GM18517 (cell line): ENCODE results near the gene JMJD6.

ENCODE experiments used
- ATAC-seq: cut with Tn5 transposase; IDR thresholded peaks from one replicate; pipeline ENCODE4 v1.9.1; 2021; ENCODE audit warnings: mild to moderate bottlenecking, moderate library complexity; ENCODE audit not compliant: unreplicated experiment

JMJD6 gene

DNA sequence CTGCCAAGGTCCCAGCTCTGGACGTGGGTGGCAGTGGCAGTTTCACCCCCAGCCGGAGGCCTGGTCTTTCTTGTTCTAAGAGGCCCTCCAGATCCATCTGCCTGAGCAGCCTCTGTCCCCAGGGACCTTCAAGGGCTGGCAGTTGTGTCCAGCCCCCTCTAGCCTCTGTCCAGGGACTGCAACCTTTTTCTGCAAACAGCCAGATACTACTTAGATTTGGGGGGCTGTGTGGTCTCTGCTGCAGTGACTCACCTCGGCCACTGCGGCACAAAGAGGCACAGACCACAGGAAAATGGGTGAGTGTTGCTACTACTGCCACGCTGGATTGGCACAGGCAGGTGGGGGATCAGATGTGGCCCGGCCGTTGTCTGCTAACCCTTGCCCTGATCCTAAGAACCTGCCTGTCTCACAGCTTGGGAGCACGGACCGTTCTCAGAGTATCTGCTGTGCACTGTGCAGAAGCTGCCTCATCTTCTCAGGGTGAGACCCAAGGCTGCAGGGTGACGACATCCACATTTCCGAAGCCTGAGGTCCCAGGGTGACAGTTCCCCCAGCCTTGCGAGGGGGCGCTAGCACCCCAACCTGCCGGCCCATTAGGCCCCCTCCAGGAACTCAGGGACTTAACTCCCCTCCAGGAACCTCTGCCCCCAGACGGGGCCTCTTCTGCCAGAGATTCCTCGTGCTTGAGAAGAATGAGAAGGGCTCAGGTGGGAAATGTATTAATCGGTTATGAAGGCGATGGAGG is 43.2 kb downstream of the JMJD6 start:
- no peak for ATAC-seq

DNA sequence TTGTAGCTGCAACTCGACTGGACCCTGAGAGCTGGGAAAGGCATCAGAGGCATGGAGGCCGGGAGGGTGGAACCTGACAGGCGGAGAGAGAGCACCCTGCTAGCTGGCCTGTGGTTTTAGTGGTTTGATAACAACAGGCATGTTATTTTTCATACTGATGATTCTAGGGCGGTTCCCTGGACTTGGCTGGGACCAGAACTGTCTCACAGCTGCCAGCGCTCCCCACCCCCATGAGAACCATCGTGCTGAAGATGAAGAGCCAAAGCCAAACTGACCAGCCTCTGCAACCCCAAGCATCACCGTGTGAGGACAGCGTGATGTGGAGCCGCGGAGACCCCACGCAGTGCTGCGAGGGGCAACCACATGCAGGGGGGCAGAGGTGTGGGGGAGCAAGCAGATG is 44.1 kb downstream of the JMJD6 start:
- ATAC-seq: no peak

GRCh38 chr17:76681222-76682137 is 44.9 kb downstream of the JMJD6 start:
- ATAC-seq: no peak

- no peak for ATAC-seq
Observed at GRCh38 chr17:76679239-76679638, 47.2 kb downstream of the JMJD6 start.

DNA sequence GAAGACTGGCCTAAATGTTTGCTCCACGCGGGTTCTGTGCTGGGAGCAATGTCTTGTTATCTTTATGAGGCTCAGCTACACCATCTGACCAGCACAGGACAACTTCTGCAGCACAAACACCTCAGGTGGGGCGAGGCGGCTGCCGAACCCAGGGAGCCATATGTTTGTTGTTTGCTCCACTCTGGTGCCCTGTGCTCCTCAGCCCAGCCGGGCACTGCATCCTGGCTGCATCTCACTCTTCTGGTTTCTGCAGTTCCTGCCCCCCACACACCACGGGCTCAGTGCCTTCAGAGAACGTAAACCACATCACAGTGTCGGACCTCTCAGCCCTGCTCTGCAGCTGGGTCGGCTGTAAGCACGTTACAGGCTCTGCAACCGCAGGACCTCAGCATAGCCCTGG is 48.1 kb downstream of the JMJD6 start:
- ATAC-seq: no peak

DNA sequence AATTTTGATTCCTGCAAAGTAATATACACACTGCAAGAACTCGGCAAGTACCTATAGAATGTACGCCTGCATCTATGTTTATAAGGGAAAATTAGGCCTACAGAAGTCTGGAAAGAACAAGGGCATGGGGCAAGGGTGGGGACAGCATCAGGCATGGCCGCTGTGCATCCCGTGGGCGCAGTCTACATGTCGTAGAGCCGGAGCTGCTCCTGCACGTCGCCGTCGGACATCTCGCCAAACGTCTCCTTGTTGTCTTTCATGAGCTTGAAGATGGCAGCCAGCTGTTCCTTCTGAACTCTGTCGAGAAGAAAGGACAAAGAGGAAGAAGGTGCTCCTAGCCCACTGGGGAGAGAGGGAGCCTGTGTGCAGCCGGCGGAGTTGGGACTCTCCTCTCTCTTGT is 49.0 kb downstream of the JMJD6 start:
- ATAC-seq: no peak

DNA sequence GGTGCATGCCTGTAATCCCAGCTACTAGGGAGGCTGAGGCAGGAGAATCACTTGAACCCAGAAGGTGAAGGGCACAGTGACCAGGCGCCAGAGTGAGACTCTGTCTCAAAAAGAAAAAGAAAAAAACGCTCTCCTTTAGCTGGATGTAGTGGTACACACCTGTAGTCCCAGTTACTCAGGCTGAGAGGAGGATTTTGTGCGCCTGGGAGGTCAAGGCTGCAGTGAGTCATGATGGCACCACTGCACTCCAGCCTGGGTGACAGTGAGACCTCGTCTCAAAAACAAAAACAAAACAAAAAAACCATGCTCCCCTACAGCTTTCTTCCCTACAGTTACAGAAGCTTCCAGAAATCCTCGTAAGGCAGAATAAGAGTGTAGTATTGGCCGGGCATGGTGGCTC is 49.8 kb downstream of the JMJD6 start:
- no peak for ATAC-seq

DNA sequence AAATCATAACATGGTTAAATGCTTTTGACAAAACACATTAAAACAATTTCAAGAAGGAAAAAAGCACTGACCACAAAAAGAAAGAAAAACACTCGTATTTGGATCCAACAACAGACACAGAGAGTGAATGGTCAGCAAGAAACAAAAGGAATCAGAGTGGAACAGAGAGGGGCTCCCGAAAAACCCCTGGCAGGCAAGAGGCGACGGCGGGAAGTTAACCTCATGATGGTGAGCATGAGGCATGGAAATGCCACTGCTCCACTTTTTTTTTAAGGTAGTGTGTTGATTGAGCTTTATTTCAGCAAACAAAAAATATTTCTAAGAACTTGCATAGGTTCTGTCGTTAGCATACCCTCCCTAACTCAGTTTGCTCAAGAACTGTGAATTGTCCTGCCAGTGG is 50.8 kb downstream of the JMJD6 start:
- ATAC-seq: no peak

GRCh38 chr17:76674600-76674999 is 51.8 kb downstream of the JMJD6 start:
- ATAC-seq: no peak

- no peak for ATAC-seq
Observed at GRCh38 chr17:76673729-76674128, 52.7 kb downstream of the JMJD6 start.

GRCh38 chr17:76672892-76673291 is 53.5 kb downstream of the JMJD6 start:
- ATAC-seq: no peak

DNA sequence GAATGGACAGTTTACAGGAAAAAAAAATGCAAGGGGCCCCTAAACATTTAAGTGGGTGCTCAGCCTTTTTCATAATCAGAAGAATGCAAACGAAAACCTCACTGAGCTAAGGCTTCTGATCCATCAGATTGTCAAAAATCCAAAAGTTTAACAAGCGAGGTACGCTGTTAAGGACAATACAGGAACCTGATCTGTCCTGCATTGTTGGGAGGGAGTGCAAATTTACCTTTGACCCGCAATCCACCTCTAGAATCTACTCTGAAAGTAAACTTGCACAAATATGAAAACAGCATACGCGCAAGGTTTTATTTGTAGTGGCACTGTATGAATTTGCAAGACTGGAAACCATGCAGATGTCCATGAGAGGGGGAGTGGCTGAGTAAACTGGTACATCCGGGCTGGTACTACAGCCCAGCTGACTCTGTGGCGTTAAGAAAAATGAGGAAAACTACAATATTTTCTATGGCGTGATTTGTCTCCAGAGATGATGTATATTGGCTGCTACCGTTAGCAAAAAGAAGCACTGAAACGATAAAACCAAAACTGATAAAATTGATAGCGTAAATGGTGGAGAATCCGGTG is 54.0 kb downstream of the JMJD6 start:
- ATAC-seq: no peak

DNA sequence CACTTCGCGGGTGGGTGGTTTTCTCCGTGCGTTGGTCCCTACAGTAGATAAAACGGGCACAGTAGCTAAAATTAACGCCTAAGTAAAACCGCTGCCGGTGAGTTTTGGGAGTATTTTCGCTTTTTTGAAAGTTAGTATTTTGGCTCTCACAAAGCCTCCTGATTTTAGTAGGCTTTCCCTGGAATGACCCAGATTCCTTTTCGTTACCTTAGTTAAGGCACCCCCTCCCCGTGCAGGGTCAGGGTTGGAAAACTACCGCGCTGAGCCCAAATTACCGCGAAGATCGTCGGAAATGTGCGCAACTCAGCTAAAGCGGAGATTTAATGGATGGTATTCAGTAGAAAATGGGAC is 54.5 kb downstream of the JMJD6 start:
- no peak for ATAC-seq

DNA sequence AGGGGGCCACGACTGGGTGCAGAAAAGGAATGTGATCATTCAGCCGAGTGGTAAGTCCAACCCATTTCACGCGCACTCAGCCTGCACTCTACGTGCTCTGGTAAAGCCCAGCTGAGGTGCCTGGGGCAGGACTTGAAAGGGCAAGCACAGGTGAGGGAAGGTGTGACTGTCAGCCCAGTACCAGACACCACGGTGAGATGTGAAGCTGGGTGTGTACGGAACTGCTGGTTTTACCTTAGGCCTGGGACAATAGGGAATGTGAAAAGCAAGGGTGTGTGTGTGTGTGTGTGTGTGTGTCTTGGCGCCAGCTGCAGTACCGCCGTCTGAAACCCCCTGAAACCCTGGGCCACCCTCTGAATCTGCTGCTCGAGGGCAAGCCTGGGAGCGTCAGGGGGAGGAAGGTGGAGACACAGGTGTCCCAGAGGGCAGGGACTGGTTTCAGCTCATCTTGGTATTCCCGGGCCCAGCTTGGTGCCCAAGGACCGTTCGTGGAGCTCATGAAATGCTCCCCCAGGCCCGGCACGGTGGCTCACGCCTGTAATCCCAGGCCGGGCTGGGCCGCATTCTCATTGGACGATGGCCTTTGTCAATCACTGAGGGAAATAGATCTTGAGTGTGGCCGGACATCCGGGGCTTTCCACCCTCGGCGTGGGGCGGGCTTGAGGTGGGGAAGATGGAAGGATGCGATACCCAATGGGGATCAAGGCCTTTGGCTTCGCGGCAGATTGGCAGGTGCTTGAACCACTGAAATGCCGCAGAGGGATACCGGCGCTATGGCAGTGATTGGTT is 55.1 kb downstream of the JMJD6 start:
- peak; percentile 100 for ATAC-seq

DNA sequence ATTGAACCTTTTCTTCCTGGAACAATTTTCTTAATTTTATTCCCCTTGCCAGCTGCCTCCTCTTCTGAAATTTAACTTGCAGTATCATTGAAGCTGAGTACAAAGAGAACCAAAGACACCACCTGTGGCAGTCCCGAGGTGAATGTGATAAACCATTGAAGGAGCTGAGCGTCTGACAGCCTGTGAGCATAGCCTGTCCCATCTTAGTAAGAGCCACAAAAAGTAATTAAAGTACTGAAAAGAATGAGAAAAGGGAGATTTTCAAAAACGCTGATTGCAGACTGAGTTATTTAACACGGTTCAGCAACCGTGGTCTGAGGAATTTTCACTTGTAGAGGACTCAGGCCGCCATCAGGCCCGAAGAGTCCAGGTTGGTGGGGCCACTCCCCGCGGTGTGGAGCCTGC is 55.7 kb downstream of the JMJD6 start:
- no peak for ATAC-seq

DNA sequence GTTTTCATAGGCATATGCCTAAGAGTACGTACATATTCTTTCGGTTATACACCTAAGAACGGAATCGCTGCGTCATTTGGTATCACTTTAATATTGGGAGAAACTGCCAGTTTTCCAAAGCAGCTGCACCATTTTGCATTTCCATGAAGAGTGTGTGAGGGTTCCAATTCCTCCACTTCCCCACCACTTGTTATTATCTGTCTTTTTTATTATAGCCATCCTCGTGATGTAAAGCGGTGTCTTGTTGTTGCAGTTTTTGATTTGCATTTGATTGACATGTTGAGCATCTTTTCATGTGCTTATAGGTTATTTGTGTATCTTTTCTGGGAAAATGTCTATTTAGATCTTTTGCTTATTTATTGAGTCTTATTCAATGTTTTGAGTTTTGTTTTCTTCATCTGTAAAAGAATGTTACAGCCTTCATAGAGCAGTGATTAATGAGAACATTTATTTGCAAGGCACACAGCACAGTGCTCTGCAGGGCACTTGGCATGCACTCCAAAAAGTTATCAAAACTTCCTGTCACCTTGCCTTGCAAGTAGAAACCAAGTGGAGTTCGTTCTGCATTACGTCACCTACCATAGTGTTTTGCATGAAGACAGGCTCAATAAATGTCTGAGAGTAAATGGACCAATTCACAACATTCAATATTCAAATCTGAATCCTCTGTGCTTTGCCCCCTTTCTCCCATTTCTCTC is 56.2 kb downstream of the JMJD6 start:
- no peak for ATAC-seq
